SW480 (cell line): ENCODE results near the gene DOK6.
A peak's percentile ranks its signal among the peaks of the same experiment; 100 is the strongest.

Source experiments
- DNase-seq: peaks from one replicate; pipeline ENCODE4 v3.0.0-alpha.2; 2016; ENCODE audit warnings: low spot score

DOK6 gene

DNA sequence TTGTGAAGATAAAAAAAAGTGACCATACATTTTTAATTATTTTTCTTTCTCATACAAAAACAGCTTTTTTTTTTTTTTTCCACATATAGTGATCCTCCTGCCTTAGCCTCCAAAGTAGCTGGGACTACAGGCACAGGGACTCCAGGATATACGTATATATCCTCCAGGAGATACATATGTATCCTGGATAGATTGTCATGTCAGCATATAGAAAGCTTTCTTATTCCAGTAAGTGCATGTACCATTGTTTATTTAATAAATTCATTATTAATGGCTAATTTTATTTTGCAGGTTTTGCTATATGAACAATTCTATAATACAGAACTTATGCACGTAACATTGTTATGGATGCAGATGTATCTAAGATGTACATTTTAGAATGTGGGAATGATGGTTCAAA lies 138.7 kb downstream of the DOK6 start:
- no peak for DNase-seq

DNA sequence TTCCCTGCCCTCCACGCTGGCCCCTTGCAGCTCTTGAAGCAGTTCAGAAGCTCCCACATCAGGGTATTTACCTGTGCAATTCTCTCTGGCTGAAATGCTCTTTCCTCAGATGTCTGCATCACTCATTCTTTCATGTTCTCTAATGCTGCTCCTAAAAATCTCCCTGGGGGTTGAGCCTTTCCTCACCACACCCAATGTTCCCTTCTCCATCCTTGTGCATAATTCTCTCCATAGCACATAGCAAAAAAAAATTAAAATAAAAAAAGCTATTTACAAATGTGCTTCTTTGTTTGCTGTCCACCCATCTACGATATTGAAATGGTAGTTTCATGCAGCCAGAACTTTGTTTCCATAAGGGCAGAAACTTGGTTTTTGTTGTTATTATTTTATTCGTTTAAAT lies 155.5 kb downstream of the DOK6 start:
- DNase-seq: no peak

DNA sequence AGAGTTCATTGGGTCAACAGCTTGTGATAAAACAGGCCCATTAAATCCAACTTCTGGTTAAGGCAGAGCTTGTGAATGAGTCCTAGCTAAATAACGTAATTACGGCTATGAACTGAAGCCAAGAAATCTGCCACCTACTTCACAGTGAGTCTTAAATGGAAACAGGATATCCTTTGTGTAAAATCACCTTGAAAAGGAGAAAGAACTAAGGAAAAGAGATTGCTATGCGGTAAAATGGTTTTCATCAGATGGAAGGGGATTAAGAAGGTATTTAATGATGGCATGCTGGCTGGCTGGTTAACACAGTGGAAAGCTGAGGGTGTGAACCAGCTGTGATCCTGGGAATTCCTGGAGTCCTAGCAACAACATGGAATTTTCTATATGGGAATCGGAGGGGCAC lies 156.6 kb downstream of the DOK6 start:
- no peak for DNase-seq

DNA sequence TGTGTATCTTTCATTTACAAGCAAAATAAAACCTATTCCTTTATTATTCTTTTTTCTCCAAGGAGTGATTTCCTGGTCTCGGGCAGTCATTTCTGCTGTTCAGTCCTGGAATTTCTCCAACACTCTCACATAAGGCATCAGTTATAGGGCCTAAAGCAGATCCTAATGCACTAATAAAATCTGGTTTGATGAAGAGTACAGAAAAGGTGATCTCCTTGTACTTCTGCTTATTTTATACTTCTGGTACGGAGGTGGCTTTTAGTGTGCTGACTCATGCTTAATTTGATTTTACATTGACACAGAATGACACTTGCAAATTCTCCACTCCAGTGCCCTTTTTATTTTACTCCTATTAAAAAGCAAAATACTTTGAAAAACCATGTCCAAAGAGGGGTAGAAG lies 157.4 kb downstream of the DOK6 start:
- no peak for DNase-seq

DNA sequence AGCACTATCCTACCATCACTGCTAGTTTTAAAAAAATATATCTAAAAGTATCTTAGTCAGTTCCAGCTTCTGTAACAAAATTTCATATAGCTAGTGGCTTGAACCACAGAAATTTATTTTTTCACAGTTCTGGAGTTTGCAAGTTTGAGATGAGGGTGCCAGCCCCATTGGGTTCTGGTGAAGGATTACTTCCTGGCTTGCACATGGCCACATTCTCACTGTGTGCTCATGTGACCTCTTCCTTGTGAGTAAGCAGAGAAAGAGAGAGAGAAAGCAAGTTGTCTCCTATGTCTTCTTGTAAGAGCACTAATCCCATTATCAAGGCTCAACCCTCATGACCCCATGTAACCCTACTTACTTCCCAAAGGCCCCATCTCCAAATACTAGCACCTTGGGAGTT lies 158.9 kb downstream of the DOK6 start:
- no peak for DNase-seq

DNA sequence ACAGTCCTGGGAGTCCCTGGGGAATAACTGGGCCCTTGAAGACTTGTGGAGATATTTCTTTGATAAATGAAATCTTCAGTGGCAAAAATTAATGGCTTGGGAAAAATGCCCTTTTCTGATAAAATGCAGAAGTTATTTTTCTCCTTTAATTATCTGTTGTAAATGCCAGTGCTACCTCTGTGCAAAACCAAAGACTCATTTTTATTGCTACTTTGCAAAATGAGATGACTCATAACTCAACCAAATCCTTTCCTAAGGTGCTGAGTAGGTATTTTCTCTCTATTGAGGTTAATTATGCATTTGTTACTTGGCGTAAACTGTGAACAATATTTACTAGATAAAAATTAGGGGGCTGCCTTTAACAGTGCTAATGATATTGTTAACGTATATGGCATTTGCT lies 163.9 kb downstream of the DOK6 start:
- no peak for DNase-seq

DNA sequence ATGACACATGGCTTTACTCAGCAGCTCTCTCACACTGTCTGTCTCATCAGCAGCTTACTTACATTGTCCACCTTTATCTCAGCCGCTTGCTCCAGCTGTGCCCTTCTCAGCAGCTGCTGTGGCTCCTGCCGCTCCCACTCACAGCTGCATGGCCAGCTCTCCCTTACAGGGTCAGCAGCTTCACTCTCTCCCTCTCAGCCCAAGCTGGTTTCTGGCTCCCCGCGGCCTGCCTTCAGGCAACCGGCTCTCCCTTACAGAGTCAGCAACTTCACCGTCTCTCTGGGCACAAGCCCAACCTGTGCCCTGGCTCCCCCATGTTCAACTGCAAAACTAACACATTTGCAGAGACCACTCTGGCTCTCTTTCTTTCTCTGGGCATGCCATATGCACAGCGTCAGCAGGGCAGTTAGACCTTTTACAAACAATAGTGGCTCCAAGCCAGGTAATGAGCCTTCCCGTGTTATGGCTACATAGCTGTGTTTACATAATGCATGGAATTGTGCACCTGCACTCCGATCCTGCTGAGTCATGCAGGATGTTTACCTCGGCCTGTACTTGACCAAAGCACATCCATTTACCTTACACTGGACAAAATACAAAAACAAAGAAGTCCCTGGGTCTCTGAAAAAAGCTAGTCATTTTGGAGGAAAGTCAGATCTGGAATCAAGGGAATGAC lies 167.3 kb downstream of the DOK6 start:
- DNase-seq: no peak

DNA sequence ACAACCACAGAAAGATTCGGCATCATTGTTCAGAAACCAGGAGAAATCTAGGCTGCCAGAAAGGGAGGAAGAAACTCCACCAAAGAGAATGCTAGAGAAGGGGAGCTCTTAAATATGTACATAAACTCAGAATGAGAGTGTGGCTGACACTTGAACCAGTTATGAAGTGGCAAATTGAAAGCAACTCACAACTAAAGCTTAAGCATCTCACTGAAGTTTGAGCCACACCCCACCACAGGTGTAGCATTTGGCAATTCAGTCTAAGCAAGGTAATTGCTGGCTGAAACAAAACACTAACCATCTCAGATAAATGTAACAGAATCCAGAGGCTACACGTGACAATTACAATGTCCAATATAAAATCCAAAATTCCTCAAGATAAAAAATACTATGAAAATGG lies 168.4 kb downstream of the DOK6 start:
- DNase-seq: no peak

DNA sequence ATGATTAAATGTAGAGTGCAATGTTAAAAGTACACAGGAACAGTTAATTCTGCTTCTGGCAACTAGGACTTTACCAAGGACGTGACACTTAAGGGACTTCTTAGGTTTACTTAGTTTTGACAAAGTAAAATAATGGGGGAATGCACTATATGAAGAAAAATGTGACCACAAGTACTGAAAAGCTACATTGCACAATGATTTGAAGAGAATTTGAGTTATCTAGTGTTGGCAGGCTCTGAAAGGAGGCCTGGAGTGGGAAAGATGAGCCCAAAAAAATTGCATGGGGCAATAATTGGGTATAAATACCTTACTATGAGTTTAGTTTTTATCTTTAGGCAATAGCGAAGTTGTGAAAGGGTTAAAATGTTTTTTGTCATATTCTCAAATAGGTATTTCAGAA lies 173.7 kb downstream of the DOK6 start:
- DNase-seq: no peak

DNA sequence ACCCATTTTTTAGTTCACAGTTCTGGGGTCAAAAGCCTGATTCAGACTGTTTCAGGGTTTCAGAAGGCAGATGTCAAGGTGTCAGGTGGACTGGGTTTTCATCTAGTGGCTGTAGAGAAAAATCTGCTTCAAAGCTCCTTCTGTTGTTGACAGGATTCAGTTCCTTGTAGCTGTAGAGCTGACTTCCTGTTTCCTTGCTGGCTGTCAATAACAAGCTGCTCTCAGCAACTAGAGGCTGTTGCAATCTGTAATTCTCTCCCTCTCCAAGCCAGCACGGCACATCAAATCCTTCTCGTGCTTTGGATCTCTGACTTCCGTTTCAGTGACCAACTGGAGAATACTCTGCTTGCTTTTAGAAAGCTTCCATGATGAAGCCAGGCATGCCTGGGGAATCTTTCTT lies 179.4 kb downstream of the DOK6 start:
- DNase-seq: no peak

DNA sequence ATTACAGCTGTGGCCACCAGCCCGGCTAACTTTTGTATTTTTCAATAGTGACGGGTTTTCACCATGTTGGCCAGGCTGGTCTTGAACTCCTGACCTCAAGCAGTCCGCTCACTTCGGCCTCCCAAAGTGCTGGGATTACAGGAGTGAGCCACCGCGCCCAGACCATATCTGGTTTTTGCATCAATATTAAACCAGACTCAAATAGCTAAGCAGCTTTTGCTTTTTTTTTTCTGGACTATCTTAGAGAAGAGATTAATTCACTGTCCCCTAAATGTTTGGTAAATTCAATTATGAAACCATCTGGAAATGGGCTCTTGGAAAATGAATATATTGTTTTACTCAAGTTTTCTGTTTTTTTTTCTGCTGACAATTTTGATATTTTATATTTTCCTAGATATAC lies 183.7 kb downstream of the DOK6 start:
- DNase-seq: no peak

DNA sequence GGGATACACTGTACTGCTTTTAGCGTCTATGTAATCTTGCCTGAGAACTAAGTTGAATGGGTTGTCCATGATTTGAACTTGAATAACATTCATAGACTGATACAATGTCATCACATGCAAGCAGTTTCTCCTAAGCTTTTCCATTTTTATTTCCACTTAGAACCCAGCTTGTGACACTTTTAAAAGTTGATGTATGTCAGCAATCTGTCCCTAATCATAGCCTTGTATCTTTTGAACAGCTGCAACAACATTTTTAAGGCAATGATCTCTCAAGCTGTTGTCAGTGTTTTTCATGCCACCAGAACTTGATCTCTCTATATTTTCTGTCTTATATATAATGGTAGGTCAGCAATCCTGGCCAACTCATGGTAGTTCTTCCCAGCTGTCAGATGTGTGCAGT lies 185.0 kb downstream of the DOK6 start:
- no peak for DNase-seq

DNA sequence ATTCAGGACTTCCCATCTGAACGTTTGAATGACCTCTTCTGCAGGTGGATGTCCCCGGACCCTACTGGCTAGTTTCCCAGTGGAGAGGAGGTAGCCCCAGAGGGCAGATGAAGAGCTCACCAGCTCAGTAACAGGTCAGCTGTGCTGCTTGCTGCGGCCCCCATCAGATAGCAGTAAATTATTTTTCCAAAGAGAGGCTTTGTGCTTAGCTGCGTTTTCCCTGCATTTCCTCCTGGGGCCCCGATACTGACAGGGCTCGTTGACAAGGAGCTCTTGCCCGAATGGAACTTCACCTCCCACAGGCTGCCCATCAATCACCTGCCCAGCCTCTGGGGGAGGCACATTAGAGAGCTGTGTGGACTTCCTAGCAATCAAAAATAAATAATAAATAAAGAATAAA lies 185.8 kb downstream of the DOK6 start:
- no peak for DNase-seq

DNA sequence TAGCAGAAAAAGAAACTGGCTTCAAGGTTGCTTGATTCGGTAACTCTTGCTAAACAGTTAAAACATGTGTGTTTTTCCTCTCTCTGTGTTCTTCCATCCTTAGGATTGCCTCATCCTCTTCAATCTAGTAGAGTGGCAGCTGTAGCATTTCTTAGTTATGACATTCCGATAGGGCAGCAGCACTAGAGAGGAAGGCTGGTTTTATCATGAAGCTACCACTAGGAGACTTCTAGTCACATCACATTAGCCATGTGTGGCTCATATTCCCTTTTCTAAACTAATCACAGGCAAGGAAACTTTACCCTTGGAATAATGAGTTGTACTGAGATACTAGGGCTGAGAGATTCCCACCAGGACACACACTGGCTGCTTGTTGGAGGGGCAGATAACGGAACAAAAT lies 187.6 kb downstream of the DOK6 start:
- DNase-seq: no peak

DNA sequence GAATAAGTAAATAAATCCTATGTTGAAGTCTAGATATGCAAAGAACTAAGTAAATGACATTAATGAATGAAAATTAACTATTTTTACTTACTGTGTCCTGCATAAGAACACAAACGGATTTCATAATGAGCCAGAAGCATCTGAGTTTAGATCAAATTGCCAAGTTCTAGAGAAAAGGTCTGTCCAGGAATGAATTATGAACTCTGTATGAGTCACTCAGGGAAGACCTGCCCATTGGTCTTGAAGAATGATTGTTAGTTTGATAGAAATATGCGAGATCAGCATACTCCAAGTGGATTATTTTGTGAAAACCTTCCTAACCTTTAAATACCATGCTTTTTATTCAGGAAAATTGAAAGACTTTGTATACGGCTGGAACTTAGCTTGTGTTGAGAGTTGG lies 189.5 kb downstream of the DOK6 start:
- DNase-seq: no peak

DNA sequence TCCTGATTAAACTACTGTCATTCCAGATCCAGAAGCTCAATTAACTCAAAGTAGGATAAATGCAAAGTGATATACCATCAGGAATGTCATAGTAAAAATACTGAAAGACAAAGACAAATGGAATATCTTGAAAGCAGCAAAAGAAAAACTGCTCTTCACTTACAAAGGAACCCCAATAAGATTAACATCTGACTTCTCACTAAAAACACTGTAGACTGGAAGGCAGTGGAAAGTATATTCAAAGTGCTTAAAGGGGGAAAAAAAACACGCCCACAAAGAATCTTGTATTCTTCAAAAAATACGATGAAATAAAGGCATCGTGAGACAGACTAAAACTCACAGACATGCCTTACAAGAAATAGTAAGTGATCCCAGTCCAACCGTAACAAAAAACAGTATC lies 195.7 kb downstream of the DOK6 start:
- DNase-seq: no peak

DNA sequence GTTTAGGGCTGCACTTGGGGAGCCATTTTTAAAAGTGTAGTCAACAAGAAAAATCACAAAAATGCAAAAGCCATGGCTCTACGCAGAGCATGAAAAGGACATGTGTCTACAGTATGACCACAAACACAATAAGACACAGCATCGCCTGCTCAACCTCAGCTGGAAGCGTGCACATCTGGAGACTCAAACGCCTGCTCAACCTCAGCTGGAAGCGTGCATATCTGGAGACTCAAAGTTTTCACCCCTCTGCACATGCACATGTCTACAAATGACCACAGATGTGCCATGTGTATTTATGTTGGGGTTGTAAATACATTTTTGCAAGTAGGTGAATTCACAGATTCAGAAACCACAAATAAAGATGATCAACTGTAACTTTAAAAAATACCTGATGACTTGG lies 196.9 kb downstream of the DOK6 start:
- no peak for DNase-seq

DNA sequence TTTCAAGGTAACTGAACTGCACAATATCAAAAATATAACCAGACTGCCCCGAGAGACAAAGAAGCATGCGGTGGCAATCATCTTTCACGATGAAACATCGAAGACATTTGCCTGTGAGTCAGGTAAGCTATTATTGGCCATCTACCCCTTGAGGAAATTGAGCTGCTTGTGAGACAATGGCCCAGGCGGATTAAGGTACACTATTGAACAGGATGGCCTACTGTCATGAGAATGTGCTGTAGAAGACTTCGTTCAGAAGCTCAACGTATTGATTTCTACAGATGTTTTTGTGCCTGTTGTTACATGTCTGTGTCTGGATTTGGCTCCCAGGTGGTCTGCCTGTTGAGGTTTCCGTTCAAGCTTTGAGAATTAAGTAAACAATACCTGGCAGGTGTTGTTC lies 198.7 kb downstream of the DOK6 start:
- DNase-seq: no peak

DNA sequence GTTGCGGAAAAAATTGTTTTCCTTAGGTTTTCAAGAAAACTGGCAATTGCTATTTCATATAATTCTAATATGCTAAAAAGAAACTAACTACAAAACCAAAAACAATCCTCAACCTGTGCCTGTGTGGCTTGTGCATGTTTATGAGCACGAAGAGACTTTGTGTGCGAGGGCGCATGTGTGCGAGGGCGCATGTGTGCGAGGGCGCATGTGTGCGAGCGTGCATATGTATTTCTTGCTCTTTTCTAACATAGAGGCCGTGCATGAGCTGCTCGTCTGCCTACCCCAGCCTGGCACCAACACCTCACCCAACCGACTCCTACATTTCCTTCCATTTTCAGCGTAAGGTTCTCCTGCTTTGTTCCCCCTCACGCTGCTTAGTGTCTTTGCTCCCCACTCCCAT lies 211.6 kb downstream of the DOK6 start:
- no peak for DNase-seq

DNA sequence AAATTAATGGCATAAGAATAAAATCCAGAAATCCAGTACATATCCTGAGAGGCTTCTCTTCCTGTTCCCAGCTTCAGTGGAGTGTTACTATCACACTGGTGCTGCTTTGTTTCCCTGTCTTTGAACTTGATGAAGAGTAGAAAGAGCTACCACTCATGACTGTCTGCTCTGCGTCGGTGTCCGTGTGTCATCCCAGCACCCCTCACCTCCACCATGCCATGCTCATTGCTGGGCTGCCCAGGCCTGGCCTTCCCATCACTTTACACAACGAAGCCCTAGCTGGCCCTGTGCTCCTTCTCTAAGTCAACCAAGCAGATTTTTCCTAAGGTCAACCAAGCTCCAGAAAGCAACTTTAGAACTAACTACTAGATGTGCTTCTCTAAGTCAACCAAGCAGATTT lies 215.4 kb downstream of the DOK6 start:
- no peak for DNase-seq

DNA sequence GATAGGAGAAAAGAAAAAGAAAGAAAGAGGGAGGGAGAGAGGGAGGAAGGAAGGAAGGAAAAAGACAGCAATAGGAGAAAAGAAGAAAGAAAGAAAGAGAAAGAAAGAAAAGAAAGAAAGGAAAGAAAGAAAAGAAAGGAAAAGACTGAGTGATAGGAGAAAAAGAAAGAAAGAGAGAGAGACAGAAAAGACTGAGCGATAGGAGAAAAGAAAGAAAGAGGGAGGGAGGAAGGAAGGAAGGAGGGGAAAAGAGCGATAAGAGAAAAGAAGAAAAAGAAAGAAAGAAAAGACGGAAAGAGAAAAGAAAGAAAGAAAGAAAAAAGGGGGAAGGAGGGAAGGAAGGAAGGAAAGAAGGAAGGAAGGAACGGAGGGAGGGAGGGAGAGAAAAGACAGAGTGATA lies 216.7 kb downstream of the DOK6 start:
- DNase-seq: no peak

DNA sequence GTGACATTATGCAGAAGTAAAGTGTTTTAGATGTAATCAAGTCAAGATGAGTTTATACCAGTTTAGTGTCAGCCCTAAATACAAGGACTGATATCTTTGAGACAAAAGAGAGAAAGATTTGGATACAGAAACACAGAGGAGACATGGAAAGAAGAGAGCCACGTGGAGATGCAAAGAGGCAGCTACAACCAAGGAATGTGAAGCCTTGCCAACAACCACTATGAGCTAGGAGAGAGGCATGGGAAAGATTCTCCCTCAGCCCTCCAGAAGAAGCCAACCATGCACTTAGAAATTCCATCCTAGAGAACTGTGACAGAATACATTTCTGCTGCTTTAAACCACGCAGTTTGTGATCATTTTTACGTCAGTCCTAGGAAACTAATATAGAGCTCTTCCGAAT lies 217.2 kb downstream of the DOK6 start:
- DNase-seq: no peak

DNA sequence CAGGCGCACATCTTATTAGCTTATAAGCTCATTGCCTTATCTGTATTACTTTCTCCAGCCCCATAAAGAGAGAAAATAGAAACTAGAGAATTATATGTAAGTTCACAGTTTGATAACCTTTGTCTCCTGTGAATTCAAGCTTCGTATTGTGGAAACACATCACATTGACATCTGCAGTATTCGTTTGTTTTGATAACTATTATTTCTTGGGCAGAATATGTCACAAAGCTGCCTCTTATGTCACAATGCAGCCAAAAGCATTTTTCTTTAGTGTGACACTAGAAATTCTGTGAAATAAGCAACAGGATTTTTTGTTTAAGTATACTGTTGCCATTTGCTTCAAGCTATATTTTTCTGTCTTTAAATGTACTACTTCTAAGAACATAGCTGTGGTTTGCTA lies 221.5 kb downstream of the DOK6 start:
- no peak for DNase-seq

DNA sequence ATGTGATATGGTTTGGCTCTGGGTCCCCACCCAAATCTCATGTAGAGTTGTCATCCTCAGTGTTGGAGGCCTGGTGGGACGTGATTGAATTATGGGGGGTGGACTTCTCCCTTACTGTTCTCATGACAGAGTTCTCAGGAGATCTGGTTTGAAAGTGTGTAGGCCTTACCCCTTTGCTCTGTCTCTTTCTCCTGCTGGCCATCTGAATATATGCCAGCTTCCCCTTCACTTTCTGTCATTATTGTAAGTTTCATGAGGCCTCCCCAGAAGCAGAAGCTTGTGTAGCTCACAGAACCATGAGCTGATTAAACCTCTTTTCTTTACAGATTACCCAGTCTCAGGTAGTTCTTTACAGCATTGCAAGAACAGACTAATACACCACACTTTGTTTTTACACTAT lies 222.3 kb downstream of the DOK6 start:
- no peak for DNase-seq

DNA sequence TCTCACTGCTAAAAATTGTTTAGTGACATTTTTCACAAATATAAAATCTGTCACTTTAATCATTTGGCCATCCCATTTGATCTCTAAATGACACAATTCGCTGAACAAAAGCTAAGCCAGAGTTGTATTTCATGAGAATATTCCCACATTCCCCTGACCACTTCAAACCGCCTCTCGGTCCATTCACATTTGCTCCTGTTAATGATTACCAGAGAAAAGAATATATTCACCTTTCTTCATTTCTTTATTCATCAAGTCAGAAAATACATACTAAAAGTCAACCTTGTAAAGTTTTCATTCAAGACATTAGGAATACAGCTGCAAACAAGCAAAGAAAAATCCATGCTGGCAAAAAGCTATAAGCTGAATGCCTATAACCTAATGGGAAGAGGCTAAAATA lies 225.5 kb downstream of the DOK6 start:
- DNase-seq: peak; percentile 2
